ENCODE data around the gene IGFL1. TPM values are rescaled to one million over a fixed set of nuclear protein-coding genes. Genes with fewer than 3 reads are reported as not detected.

The IGFL1 gene
- total and polyA plus RNA-seq, 2 of the 4 experiments (the other 2 are of a cell fraction) = not detected

DNA sequence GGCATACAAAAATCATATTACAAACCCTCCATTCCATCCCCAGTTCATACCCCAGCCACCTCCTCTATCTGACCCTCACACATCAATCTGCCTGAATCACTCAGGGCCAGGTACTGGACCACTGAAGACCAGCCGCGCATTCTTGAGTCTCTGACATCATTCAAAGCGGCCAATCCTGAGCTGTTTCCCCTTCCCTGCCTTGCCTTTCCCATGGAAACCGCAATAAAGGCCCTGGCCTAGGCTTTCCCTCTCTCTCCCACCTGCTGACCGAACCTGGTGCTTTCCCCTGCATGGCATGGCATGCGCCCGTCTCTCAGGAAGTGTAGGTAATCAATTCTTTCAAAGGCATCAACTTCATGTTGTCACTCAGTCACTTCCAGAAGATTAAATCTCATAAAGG is 49.6 kb downstream of the IGFL1 start:
- H2AFZ ChIP-seq (replicated peaks; ENCODE audit: low read length, poor library complexity) = no peak overlapping the region
- H3K4me3 ChIP-seq (ENCODE audit: insufficient read depth, low read depth, low read length) = no peak overlapping the region
- H4K5ac ChIP-seq (ENCODE audit: low read depth, low read length) = no peak overlapping the region
- in situ Hi-C loops (cut with MboI; ENCODE audit: low sequenced_read_pairs) = no loop called here
- H4K8ac ChIP-seq (ENCODE audit: low read depth in 2 of 2, low read length in 2 of 2) = no peak overlapping the region
- no peak for TF ChIP-seq BHLHE40 (IDR thresholded peaks at IDR 0.05; ENCODE audit: low read depth, low read length)
- no peak for TF ChIP-seq RFX5 (IDR thresholded peaks at IDR 0.05; ENCODE audit: low read depth, low read length)
- TF ChIP-seq SMC3 (IDR thresholded peaks at IDR 0.05; ENCODE audit: low read depth, low read length) = no peak
- TF ChIP-seq CEBPB (IDR thresholded peaks at IDR 0.05; ENCODE audit: low read depth, low read length) = no peak
- TF ChIP-seq CTCF (conservative IDR thresholded peaks at IDR 0.05; ENCODE audit: low read depth, low read length) = no peak
- no peak for TF ChIP-seq NFE2L2 (IDR thresholded peaks at IDR 0.05; ENCODE audit: low read depth, low read length)
- TF ChIP-seq, protein P1, sequence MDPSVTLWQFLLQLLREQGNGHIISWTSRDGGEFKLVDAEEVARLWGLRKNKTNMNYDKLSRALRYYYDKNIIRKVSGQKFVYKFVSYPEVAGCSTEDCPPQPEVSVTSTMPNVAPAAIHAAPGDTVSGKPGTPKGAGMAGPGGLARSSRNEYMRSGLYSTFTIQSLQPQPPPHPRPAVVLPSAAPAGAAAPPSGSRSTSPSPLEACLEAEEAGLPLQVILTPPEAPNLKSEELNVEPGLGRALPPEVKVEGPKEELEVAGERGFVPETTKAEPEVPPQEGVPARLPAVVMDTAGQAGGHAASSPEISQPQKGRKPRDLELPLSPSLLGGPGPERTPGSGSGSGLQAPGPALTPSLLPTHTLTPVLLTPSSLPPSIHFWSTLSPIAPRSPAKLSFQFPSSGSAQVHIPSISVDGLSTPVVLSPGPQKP (IDR thresholded peaks at IDR 0.05; ENCODE audit: borderline replicate concordance, low read depth, low read length) = no peak
- no peak for TF ChIP-seq RCOR1 (IDR thresholded peaks at IDR 0.05; ENCODE audit: insufficient replicate concordance, low read length)
- H2BK15ac ChIP-seq (ENCODE audit: low read depth, low read length) = no peak overlapping the region
- DNase-seq = no peak
- H3K9ac ChIP-seq (ENCODE audit: low read depth, low read length) = no peak overlapping the region
- no peak overlapping the region for H2BK120ac ChIP-seq (ENCODE audit: low read depth, low read length)
- H3K9me3 ChIP-seq (ENCODE audit: control insufficient read depth, insufficient read depth, low read length) = no peaks in the 10 kb centered on the region
- BruUV-seq (replicated peaks) = no TSS peak
- H3K79me1 ChIP-seq (ENCODE audit: low read depth in 1 of 2, low read length in 2 of 2) = no peaks in the 10 kb centered on the region
- ATAC-seq (ENCODE audit: low read depth) = no peak
- no peak overlapping the region for H3K27ac ChIP-seq (ENCODE audit: insufficient read depth, low read length)
- ChIA-PET CTCF (no interaction called here), POLR2A (ENCODE audit: unreplicated experiment) (no interaction called here)
- no peaks in the 10 kb centered on the region for H3K9me1 ChIP-seq (ENCODE audit: insufficient read depth, low read length)
- H2AK5ac ChIP-seq (ENCODE audit: low read depth, low read length) = no peak overlapping the region
- no peaks in the 10 kb centered on the region for H3K36me3 ChIP-seq (ENCODE audit: control insufficient read depth, insufficient read depth, low read length)
- no peak overlapping the region for H2AK9ac ChIP-seq (replicated peaks; ENCODE audit: low read depth, low read length, poor library complexity)
- H2BK5ac ChIP-seq (ENCODE audit: low read depth, low read length, poor library complexity, severe bottlenecking) = no peak overlapping the region
- no peak overlapping the region for H3K18ac ChIP-seq (ENCODE audit: low read depth, low read length)
- no peak overlapping the region for H3K4ac ChIP-seq (ENCODE audit: low read depth, low read length)
- H3K56ac ChIP-seq (ENCODE audit: extremely low read depth, insufficient read depth, low read length) = no peak overlapping the region
- no peaks in the 10 kb centered on the region for H3K4me1 ChIP-seq (ENCODE audit: control insufficient read depth, insufficient read depth, low read length)
- H4K20me1 ChIP-seq (ENCODE audit: insufficient read depth, low read length) = no peaks in the 10 kb centered on the region
- intact Hi-C loops (cut with micrococcal nuclease) = no loop called here
- H3K14ac ChIP-seq (replicated peaks; ENCODE audit: low read depth, low read length) = no peak overlapping the region
- H4K91ac ChIP-seq (ENCODE audit: insufficient read depth, low read depth, low read length) = no peak overlapping the region
- H3K23ac ChIP-seq (ENCODE audit: low read depth, low read length) = no peak overlapping the region
- H3K27me3 ChIP-seq (ENCODE audit: control insufficient read depth, insufficient read depth, low read length) = peaks cover 14% of the 10 kb centered on the region
- H2BK20ac ChIP-seq (ENCODE audit: low read depth, low read length) = no peak overlapping the region
- H3K4me2 ChIP-seq (ENCODE audit: low read depth, low read length) = no peak overlapping the region
- dilution Hi-C loops (cut with HindIII; ENCODE audit: low sequenced_read_pairs, unreplicated experiment) = no loop called here
- 100% methylated on average over 2 of the region's 7 CpGs; no CpG with 5 or more reads in 1 of the 2 experiments for WGBS, 2 experiments (ENCODE audit: extremely low coverage in 2 of 2, insufficient read length in 1 of 2)
